IgD-negative memory B cell (primary cell): ENCODE measurements around the gene ADAMTS17. TPM values are rescaled to one million over a fixed set of nuclear protein-coding genes. Genes with fewer than 3 reads are reported as not detected.

Experiments
- H3K27ac Mint-ChIP-seq, 3 donors: one replicate each; pipeline ENCODE4 v1.8.0; 2020 to 2022; ENCODE audit warnings: mild to moderate bottlenecking in 3 of 3, mixed read lengths in 3 of 3, moderate library complexity in 1 of 3
- H3K27me3 Mint-ChIP-seq: one replicate; pipeline ENCODE4 v1.8.0; 2021; ENCODE audit warnings: mixed read lengths
- H3K36me3 Mint-ChIP-seq: one replicate; pipeline ENCODE4 v1.8.0; 2020; ENCODE audit warnings: mild to moderate bottlenecking, mixed read lengths
- H3K4me1 Mint-ChIP-seq, 3 donors: one replicate each; pipeline ENCODE4 v1.8.0; 2020 to 2022; ENCODE audit warnings: mixed read lengths in 3 of 3, mild to moderate bottlenecking in 1 of 3
- H3K4me3 Mint-ChIP-seq, 4 donors: one replicate each; pipeline ENCODE4 v1.8.0; 2020 to 2022; ENCODE audit warnings: mild to moderate bottlenecking in 4 of 4, mixed read lengths in 4 of 4, moderate library complexity in 3 of 4
- H3K9me3 Mint-ChIP-seq, 3 donors: one replicate each; pipeline ENCODE4 v1.8.0; 2020 to 2021; ENCODE audit warnings: mixed read lengths in 3 of 3, mild to moderate bottlenecking in 1 of 3
- polyA plus RNA-seq: library from polyadenylated mRNA; unstranded; fragments of 300-500 nt; fragmentation: Illumina TruSeq; gene quantifications from one replicate; pipeline ENCODE4 v1.2.3, GENCODE V29; 2021

Gene ADAMTS17
- polyA plus RNA-seq, 1 donor from 2014 or later, result not detected

- peaks cover 5% of the 10 kb centered on the region for H3K27me3 Mint-ChIP-seq
- H3K4me3 Mint-ChIP-seq, result no peak overlapping the region
- peaks cover 0 to 4% (median 3%) of the 10 kb centered on the region in 3 donors for H3K9me3 Mint-ChIP-seq
- H3K4me1 Mint-ChIP-seq, result peaks cover 0 to 3% (median 0%) of the 10 kb centered on the region in 3 donors
- H3K36me3 Mint-ChIP-seq, result peaks cover 1% of the 10 kb centered on the region
- H3K27ac Mint-ChIP-seq, result no peak overlapping the region
Observed at GRCh38 chr15:100134586-100134985, 207.2 kb downstream of the ADAMTS17 start.

GRCh38 chr15:100134089-100134583 is 207.6 kb downstream of the ADAMTS17 start:
- H3K9me3 Mint-ChIP-seq, result peaks cover 0 to 3% (median 3%) of the 10 kb centered on the region in 3 donors
- H3K4me3 Mint-ChIP-seq, result no peak overlapping the region
- peaks cover 1% of the 10 kb centered on the region for H3K36me3 Mint-ChIP-seq
- H3K27ac Mint-ChIP-seq, result no peak overlapping the region
- peaks cover 0 to 3% (median 0%) of the 10 kb centered on the region in 3 donors for H3K4me1 Mint-ChIP-seq
- H3K27me3 Mint-ChIP-seq, result peaks cover 5% of the 10 kb centered on the region

- Mint-ChIP-seq H3K36me3 (peaks cover 1% of the 10 kb centered on the region), H3K4me1 (peaks cover 0 to 3% (median 0%) of the 10 kb centered on the region in 3 donors), H3K4me3 (no peak overlapping the region), H3K27ac (no peak overlapping the region), H3K9me3 (peaks cover 0 to 3% (median 3%) of the 10 kb centered on the region in 3 donors), H3K27me3 (peaks cover 5% of the 10 kb centered on the region)
Observed at GRCh38 chr15:100133001-100133400, 208.8 kb downstream of the ADAMTS17 start.

- peaks cover 1% of the 10 kb centered on the region for H3K36me3 Mint-ChIP-seq
- peaks cover 5% of the 10 kb centered on the region for H3K27me3 Mint-ChIP-seq
- peaks cover 0 to 3% (median 3%) of the 10 kb centered on the region in 3 donors for H3K9me3 Mint-ChIP-seq
- H3K27ac Mint-ChIP-seq, result no peak overlapping the region
- peaks cover 0 to 3% (median 0%) of the 10 kb centered on the region in 3 donors for H3K4me1 Mint-ChIP-seq
- H3K4me3 Mint-ChIP-seq, result peak overlapping the region in 1 of 4 donors; percentile 52
Observed at GRCh38 chr15:100132309-100132708, 209.5 kb downstream of the ADAMTS17 start.

DNA sequence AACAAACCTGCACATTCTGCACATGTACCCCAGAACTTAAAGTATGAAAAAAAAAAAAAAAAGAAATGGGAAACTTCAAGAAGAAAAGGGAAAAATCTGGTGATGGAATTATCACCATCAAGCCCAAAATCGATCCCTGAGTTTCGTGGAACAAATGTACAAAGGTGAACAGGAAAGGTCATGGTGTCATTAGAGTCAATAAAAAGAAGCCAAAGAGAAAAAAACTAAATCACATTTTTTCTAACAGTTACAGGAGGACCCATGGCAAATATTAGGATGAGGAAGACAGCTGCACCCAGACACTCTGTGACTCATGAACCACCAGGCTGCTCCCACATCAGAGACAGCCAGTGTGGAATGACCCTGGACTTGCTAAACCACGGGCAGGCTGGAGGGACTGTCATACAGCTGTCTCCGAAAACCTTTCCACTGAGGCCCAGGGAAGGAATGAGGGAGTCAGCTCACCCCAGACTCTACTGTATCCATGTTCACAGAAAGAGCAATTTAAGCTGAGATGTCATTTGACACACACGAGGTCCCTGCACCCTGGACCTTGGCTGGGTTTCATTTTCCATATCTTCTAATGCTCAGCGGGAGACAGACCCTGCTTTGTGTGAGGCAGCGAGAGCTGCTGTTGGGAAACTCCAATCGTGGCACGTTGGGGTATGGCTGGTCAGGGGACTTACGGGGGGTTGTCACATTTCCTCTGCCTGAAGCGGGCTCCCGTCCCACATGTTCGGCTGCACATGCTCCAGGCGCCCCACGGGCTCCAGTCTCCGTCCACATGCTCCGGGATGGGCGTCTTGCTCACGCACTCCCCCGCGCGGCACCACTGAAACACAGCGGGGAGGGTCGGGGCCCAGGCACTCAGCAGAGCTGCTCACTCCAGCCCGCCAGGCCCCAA is 210.2 kb downstream of the ADAMTS17 start:
- Mint-ChIP-seq H3K27ac (no peak overlapping the region), H3K36me3 (peaks cover 1% of the 10 kb centered on the region), H3K9me3 (peaks cover 0 to 3% (median 3%) of the 10 kb centered on the region in 3 donors), H3K4me3 (no peak overlapping the region), H3K4me1 (peaks cover 0 to 2% (median 0%) of the 10 kb centered on the region in 3 donors), H3K27me3 (peaks cover 8% of the 10 kb centered on the region)

- H3K9me3 Mint-ChIP-seq, result peaks cover 0 to 5% (median 0%) of the 10 kb centered on the region in 3 donors
- no peak overlapping the region for H3K4me3 Mint-ChIP-seq
- H3K27me3 Mint-ChIP-seq, result peaks cover 6% of the 10 kb centered on the region
- no peak overlapping the region for H3K27ac Mint-ChIP-seq
- H3K4me1 Mint-ChIP-seq, result peaks cover 0 to 2% (median 0%) of the 10 kb centered on the region in 3 donors
- H3K36me3 Mint-ChIP-seq, result peaks cover 1% of the 10 kb centered on the region
Observed at GRCh38 chr15:100129677-100130076, 212.1 kb downstream of the ADAMTS17 start.

DNA sequence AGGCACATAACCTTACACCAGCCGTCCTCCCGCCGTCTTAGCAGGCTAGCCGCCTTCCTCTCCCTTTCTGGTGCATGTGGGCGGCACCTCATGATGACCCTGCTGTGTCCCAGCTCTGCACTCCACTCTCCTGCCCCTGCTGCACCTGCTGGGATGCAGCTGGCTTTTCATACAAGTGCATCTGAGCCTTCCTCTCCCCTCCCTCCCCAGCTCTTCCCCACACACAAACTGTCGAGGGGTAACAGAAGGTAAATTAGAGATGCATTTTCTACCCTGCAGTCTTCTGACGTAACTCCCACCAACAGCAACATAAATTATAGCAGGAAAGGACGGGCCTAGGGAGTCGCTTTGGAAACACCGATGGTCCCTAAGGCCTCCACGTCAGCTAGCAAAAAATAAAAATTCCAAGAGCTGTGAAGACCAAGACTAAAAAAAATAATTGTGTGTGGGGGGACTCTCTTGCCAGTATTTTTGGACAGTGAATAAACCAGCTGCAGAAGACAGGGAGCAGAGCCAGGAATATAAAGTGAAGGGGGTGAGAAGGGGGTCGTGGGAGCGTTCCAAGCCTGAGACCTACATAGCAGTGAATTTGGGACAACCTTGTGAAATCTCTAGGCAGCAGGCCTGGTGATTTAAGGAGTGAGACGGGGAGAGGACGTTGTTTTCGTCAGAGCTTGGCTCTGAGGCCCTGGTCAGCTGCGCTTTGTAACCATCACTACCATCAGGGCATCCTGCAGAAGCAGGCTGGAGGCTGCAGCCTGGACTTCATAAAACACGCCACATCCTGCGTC is 216.2 kb downstream of the ADAMTS17 start:
- Mint-ChIP-seq H3K36me3 (no peaks in the 10 kb centered on the region), H3K4me1 (no peaks in the 10 kb centered on the region), H3K27me3 (peaks cover 6% of the 10 kb centered on the region), H3K4me3 (no peak overlapping the region), H3K9me3 (peaks cover 6 to 13% (median 7%) of the 10 kb centered on the region in 3 donors), H3K27ac (no peak overlapping the region)

- H3K36me3 Mint-ChIP-seq, result no peaks in the 10 kb centered on the region
- H3K4me1 Mint-ChIP-seq, result no peaks in the 10 kb centered on the region
- no peak overlapping the region for H3K4me3 Mint-ChIP-seq
- peaks cover 6% of the 10 kb centered on the region for H3K27me3 Mint-ChIP-seq
- H3K9me3 Mint-ChIP-seq, result peaks cover 6 to 13% (median 7%) of the 10 kb centered on the region in 3 donors
- H3K27ac Mint-ChIP-seq, result no peak overlapping the region
Observed at GRCh38 chr15:100124936-100125335, 216.8 kb downstream of the ADAMTS17 start.

DNA sequence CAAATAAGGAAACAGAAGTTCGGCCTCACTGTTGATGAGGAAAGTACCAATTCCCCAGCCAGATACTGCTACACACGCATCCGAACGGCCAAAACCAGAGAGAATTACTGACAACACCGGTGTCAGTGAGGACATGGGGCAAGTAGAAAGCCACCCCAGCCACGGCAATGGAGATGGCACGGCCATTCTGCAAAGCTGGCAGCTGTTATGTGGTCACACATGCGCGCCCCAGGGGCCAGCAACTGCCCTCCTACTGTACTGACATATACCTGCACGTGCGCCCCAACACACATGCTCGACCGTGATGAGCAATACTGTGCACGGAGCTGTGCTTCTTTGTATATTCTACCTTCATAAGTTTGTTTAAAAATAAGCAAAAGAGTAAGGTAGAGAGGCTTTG is 217.4 kb downstream of the ADAMTS17 start:
- H3K4me3 Mint-ChIP-seq, result no peak overlapping the region
- H3K27ac Mint-ChIP-seq, result no peak overlapping the region
- peaks cover 3% of the 10 kb centered on the region for H3K27me3 Mint-ChIP-seq
- H3K4me1 Mint-ChIP-seq, result no peaks in the 10 kb centered on the region
- no peaks in the 10 kb centered on the region for H3K36me3 Mint-ChIP-seq
- H3K9me3 Mint-ChIP-seq, result peaks cover 6 to 13% (median 7%) of the 10 kb centered on the region in 3 donors

GRCh38 chr15:100123611-100124010 is 218.2 kb downstream of the ADAMTS17 start:
- Mint-ChIP-seq H3K36me3 (no peaks in the 10 kb centered on the region), H3K27me3 (peaks cover 3% of the 10 kb centered on the region), H3K9me3 (peaks cover 6 to 13% (median 7%) of the 10 kb centered on the region in 3 donors), H3K4me3 (no peak overlapping the region), H3K27ac (no peak overlapping the region), H3K4me1 (no peaks in the 10 kb centered on the region)

GRCh38 chr15:100121285-100121684 is 220.5 kb downstream of the ADAMTS17 start:
- Mint-ChIP-seq H3K4me3 (no peak overlapping the region), H3K4me1 (no peaks in the 10 kb centered on the region), H3K27ac (no peak overlapping the region), H3K27me3 (no peaks in the 10 kb centered on the region), H3K9me3 (peaks cover 5 to 13% (median 7%) of the 10 kb centered on the region in 3 donors), H3K36me3 (no peaks in the 10 kb centered on the region)

DNA sequence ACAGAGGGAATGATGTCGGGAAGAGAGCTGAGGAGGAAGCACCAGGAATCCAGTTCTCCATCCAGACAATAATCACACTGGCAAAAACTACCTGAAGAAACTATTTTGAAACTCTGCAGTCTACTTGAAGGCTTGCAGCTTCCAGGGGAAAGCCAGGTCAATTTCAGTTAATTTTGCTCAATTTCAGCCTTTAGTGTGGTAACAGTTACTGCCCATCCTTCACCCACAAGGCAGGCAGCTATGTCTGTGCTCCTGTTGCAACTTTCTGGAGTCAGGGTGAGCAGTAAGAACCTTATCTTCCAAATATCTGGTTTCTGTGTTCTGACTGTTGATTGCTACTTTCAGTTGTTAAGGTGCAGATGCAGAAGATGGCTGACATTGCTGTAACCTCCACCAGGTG is 221.7 kb downstream of the ADAMTS17 start:
- Mint-ChIP-seq H3K9me3 (peaks cover 5 to 13% (median 7%) of the 10 kb centered on the region in 3 donors), H3K36me3 (no peaks in the 10 kb centered on the region), H3K27me3 (peaks cover 1% of the 10 kb centered on the region), H3K27ac (no peak overlapping the region), H3K4me3 (no peak overlapping the region), H3K4me1 (no peaks in the 10 kb centered on the region)

- Mint-ChIP-seq H3K9me3 (peaks cover 5 to 13% (median 7%) of the 10 kb centered on the region in 3 donors), H3K4me3 (peak overlapping the region in 2 of 4 donors; percentile 15 to 45), H3K27me3 (peaks cover 1% of the 10 kb centered on the region), H3K36me3 (no peaks in the 10 kb centered on the region), H3K27ac (no peak overlapping the region), H3K4me1 (no peaks in the 10 kb centered on the region)
Observed at GRCh38 chr15:100118546-100118945, 223.2 kb downstream of the ADAMTS17 start.

- peaks cover 3 to 6% (median 5%) of the 10 kb centered on the region in 3 donors for H3K9me3 Mint-ChIP-seq
- H3K4me3 Mint-ChIP-seq, result no peak overlapping the region
- no peaks in the 10 kb centered on the region for H3K4me1 Mint-ChIP-seq
- H3K27ac Mint-ChIP-seq, result no peak overlapping the region
- H3K27me3 Mint-ChIP-seq, result peaks cover 1% of the 10 kb centered on the region
- no peaks in the 10 kb centered on the region for H3K36me3 Mint-ChIP-seq
Observed at GRCh38 chr15:100116416-100117190, 225.2 kb downstream of the ADAMTS17 start.
